GM18951 (cell line): ENCODE data around the gene ACTRT2.

ENCODE experiments used
- POLR2A ChIP-seq: IDR thresholded peaks from 4 replicates; pipeline ENCODE4 v1.6.1; 2011; ENCODE audit warnings: mild to moderate bottlenecking; ENCODE audit not compliant: insufficient read length, insufficient read depth; ENCODE audit errors: extremely low read depth
- in situ Hi-C: fragments of 300-500 bp; cut with MboI; formaldehyde crosslinking; loops from one replicate; pipeline ENCODE4 v1.12.0; 2022; ENCODE audit warnings: low sequenced_read_pairs, mixed read lengths, inconsistent platforms; ENCODE audit not compliant: unreplicated experiment

ACTRT2 gene

GRCh38 chr1:3066250-3066711 lies 45.0 kb downstream of the ACTRT2 start:
- TF ChIP-seq POLR2A: no peak
- in situ Hi-C loops: no loop called here

DNA sequence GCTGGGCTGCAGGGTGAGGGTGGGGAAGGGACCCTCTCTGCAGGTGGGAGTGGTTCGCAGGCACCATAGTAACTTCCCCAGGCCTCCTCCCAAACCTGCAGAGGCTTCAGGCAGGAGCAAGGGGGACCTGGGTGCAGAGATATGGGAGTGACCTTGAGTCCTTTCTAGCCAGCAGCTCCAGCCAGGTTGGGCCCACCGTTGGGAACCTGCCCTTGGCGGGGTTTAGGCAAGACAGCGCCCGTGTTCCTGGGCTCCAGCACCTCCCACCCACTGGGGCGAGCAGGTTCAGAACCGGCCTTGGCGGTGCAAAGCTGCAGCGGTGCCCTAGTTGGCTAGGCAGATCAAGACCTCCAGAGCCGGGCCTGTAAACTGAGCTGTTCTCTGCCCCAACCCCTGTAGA lies 45.6 kb downstream of the ACTRT2 start:
- in situ Hi-C loops: no loop called here
- no peak for TF ChIP-seq POLR2A

DNA sequence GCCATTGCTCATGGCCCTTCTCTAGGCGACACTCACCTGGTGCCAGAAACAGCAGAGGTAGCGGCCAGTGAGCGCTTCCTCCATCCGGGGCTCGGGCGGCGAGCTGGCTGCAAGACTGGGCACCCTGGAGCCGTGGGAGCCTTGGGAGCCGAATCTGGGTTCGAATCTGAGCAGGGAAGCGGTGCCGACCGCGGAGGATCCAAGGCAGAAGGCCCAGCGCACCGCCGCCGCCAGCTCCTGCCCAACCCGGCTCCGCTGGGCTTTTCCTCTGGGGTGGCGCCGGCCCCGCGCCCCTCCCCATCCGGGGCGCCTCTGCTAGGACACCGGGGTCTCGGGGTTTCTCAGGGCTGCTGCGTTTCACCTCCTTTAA lies 46.0 kb downstream of the ACTRT2 start:
- in situ Hi-C loops: no loop called here
- no peak for TF ChIP-seq POLR2A

DNA sequence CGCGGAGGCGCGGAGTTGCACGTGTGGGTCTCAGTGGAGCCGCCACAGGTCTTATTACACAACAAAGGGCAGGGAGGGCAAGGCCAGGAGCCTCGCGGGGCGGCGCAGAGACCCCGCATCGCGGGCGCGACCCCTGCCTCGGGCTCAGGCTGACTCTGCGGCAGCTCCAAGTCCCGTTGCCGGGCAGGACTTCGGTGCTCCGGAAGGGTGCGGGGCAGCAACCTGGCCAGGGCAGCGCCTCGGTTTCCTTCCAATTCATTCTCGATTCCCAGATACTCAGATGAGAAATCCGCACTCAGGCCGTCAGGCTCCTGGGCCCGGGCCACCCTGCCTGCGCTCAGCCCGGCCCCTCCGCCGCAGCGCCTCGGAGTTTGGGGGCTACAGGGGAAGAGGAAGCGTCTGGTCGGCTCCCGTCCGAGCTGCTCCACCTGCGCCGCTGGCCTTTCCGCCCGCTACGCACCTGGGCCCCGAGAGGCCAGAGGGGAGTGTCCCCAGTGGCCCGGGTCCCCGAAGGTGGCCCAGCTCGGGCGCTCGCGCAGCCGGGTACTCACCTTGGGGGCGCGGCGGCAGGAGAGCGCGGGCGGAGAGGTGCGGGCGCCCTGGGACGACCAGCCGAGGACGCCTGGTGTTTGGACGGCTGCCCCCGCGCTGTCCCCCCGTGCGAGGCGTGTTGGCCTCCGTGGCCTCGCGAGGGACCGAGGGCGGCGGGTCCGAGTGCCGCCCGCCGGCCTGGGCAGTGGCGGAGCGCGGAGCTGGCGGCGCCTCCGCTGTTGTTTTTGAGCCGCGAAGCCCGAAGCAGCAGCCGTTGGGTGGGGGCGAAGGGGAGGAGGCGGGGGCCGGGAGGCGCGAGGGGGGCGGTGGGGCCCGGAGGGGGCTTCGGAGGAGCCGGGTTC lies 46.6 kb downstream of the ACTRT2 start:
- TF ChIP-seq POLR2A: no peak
- in situ Hi-C loops: no loop called here

DNA sequence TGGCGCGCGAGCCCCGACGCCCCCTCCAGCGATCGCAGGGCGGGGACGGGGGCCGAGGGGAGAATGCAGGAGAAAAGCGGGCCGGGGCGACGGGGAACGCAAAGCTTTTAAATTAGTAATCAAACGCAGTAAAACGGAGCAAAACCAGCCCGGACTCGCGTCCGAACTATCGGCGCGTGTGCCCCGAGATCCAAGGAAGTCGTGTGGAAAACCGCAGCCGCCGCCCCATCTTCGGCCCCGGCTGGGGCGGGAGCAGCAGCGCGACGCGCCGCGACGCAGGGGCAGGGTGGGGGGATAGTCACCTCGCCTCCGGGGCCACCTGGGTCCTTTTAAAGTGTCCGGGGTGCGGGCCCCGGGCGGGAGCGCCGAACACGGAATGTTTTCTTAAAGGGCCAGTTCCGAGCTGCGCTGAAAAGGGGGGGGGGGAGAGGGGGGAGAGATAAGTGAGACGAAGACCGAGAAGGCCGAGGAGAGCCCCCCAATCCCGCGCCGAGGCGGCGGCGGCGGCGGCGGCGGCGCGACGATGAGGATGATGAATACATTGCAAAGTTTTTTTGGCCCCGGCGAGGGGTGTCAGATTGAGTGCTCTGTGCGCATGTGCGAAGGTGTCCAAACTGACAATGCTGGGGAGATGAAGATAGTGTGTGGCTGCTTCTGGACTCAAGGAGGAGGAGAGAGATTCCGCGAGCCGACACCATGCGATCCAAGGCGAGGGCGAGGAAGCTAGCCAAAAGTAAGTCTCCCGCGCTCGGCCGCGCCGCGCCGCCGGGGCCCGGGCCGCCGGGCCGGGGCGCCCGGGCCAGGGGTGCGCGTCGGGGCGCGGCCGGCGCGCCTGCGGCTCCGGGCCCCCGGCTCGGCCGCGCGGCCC lies 47.5 kb downstream of the ACTRT2 start, which contains the start of gene PRDM16:
Gene PRDM16, plus strand, starts transcription at position 640 of the 868 bp plus-strand sequence. Its CDS starts 57 bp downstream, at position 697.
- TF ChIP-seq POLR2A: no peak

GRCh38 chr1:3069491-3070308 lies 48.4 kb downstream of the ACTRT2 start:
- TF ChIP-seq POLR2A: no peak
- in situ Hi-C loops: no loop called here

More for the DNA sequence above, 47.5 kb downstream of the ACTRT2 start, which contains the start of gene PRDM16:
- in situ Hi-C loops: no loop called here

DNA sequence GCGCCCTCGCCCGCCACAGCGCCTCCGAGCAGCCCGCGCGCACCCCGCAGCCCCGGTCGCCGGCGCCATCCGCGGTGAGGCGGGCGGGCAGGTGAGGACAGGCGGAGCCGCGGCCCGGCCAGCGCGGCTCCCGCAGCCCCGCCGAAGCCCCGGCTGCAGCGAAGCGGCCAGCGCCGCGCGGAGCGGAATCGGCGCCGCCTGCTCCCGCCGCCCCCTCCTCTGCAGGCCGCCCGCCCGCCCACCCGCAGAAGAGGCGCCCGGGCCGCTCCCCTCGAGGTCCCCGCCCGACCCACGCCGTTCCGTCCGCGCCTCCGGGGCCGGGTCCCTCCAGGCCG lies 49.0 kb downstream of the ACTRT2 start:
- in situ Hi-C loops: no loop called here
- no peak for TF ChIP-seq POLR2A

DNA sequence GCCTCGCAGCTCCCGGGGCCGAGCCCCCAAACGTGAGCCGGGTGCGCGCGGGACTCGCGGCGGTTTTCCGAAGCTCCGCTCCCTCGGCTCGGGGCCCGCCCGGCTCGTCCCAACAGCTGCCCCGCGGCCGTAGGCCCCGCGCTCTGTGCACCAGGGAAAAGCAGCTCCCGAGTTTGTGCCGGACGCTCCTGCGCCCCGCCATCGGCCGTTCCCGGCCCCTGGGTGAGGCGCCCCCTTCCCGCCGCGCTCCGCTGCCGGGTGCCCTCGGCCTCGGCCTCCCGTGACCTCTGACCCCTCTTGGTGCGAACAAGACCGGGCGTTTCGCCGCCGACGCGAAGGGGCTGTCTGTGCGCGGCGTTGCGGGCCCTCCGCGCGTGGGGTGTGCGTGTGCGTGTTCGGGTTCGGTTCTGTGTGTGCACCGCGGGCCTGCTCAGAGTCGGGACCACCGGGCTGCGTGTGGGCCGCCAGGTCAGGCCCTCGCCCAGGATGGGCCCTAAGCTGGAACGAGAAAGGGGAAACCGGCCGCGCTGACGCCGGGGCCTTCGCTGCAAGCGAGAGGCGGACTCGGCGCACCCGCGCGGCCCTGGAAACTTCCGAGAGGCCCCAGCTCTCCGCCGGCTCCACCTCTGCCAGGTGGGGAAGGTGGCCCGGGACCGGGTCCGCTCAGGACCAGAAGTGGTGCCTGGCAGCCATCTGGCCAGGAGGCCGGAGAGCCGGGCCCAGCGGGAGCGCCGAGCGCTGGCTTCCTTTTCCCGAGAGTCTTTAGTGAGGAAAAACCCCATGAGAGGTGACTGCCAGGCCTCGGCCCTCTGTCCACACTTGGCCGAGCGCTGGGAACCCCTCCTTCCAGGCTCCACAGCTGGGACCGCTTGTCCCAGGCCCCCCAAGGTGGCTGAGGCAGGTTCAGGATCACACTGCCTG lies 49.6 kb downstream of the ACTRT2 start:
- TF ChIP-seq POLR2A: no peak

GRCh38 chr1:3071565-3072390 lies 50.5 kb downstream of the ACTRT2 start:
- in situ Hi-C loops: no loop called here
- no peak for TF ChIP-seq POLR2A

More for the DNA sequence above, 49.6 kb downstream of the ACTRT2 start:
- in situ Hi-C loops: no loop called here
